ENCODE data around the gene ATP6V1E1.

DNA sequence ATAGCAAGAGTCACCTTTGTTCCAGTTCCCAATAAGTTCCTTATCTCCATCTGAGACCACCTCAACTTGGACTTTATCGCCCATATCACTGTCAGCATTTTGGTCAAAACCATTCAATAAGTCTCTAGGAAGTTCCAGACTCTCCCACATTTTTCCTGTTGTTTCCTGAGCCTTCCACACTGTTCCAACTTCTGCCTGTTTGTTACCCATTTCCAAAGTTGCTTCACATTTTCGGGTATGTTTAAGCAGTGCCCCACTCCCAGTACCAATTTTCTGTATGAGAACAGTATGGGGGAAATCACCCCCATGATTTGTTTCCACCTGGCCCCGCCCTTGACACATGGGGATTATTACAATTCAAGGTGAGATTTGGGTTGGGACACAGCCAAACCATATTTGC is 36.7 kb upstream of the ATP6V1E1 start:
- TF ChIP-seq REST (IDR thresholded peaks at IDR 0.05; ENCODE audit: insufficient read depth in 1 of 2, low read depth in 2 of 2, low read length in 2 of 2) = no peak
- no peak for TF ChIP-seq TAF1 (IDR thresholded peaks at IDR 0.05; ENCODE audit: borderline replicate concordance, insufficient read depth, low read length)
- no peak for TF ChIP-seq POLR2AphosphoS5 (IDR thresholded peaks at IDR 0.05; ENCODE audit: low read depth, low read length)
- no peak for TF ChIP-seq SIN3A (IDR thresholded peaks at IDR 0.05; ENCODE audit: borderline replicate concordance, insufficient read depth, low read length)
